ENCODE results near the gene SLC28A1. TPM values are rescaled to one million over a fixed set of nuclear protein-coding genes. Genes with fewer than 3 reads are reported as not detected.

The SLC28A1 gene
- total and polyA plus RNA-seq, 2 of the 4 experiments (the other 2 are of a cell fraction): not detected

DNA sequence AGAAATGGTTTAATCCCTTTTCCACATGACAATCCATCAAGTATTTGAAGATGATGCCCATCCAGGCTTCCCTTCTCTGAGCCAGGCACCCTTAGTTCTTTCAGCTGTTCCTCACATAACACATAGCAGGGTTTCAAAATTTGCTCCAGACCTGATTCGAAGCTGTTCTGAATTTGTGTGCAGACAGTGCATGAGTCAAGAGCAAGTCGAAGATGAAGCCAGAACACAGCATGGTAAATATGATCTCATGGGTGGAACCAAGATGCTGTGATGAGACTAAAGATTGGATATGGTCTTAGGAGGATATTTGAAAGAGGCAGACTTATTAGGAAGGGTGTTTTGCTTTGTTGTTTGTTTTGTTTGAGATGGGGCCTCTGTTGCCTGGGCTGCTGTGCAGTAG is 64.6 kb downstream of the SLC28A1 start (continued):
- TF ChIP-seq, protein P1, sequence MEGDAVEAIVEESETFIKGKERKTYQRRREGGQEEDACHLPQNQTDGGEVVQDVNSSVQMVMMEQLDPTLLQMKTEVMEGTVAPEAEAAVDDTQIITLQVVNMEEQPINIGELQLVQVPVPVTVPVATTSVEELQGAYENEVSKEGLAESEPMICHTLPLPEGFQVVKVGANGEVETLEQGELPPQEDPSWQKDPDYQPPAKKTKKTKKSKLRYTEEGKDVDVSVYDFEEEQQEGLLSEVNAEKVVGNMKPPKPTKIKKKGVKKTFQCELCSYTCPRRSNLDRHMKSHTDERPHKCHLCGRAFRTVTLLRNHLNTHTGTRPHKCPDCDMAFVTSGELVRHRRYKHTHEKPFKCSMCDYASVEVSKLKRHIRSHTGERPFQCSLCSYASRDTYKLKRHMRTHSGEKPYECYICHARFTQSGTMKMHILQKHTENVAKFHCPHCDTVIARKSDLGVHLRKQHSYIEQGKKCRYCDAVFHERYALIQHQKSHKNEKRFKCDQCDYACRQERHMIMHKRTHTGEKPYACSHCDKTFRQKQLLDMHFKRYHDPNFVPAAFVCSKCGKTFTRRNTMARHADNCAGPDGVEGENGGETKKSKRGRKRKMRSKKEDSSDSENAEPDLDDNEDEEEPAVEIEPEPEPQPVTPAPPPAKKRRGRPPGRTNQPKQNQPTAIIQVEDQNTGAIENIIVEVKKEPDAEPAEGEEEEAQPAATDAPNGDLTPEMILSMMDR (conservative IDR thresholded peaks at IDR 0.05; ENCODE audit: low read depth, low read length): no peak
- TF ChIP-seq CHD1 (IDR thresholded peaks at IDR 0.05; ENCODE audit: low read depth, low read length): no peak

GRCh38 chr15:84949845-84950569 is 65.5 kb downstream of the SLC28A1 start:
- Histone ChIP-seq H2AK9ac (replicated peaks; ENCODE audit: low read depth, low read length, poor library complexity) (no peak overlapping the region), H3K27me3 (ENCODE audit: control insufficient read depth, insufficient read depth, low read length) (no peaks in the 10 kb centered on the region), H2BK5ac (ENCODE audit: low read depth, low read length, poor library complexity, severe bottlenecking) (no peak overlapping the region), H2AK5ac (ENCODE audit: low read depth, low read length) (peak overlapping the region; percentile 15; the same call in 1 of the 2 replicates), H2BK20ac (ENCODE audit: low read depth, low read length) (peak overlapping the region; percentile 49), H3K4me3 (ENCODE audit: insufficient read depth, low read depth, low read length) (no peak overlapping the region), H3K79me1 (ENCODE audit: low read depth in 1 of 2, low read length in 2 of 2) (peaks cover 0 to 6% of the 10 kb centered on the region in 2 experiments; a peak in 1 of 4 replicates), H3K56ac (ENCODE audit: extremely low read depth, insufficient read depth, low read length) (no peak overlapping the region), H3K9me1 (ENCODE audit: insufficient read depth, low read length) (peaks cover 19% of the 10 kb centered on the region), H3K14ac (replicated peaks; ENCODE audit: low read depth, low read length) (peak overlapping the region; percentile 40; the same call in 1 of the 2 replicates), H3K4me2 (ENCODE audit: low read depth, low read length) (no peak overlapping the region), H2BK15ac (ENCODE audit: low read depth, low read length) (0 out of 3 replicates have a peak overlapping the region, but pooled peaks have one; percentile 40), H4K20me1 (ENCODE audit: insufficient read depth, low read length) (no peaks in the 10 kb centered on the region), H3K9ac (ENCODE audit: low read depth, low read length) (no peak overlapping the region), H3K23ac (ENCODE audit: low read depth, low read length) (no peak overlapping the region), H4K5ac (ENCODE audit: low read depth, low read length) (no peak overlapping the region), H3K27ac (ENCODE audit: insufficient read depth, low read length) (no peak overlapping the region), H2BK120ac (ENCODE audit: low read depth, low read length) (peak overlapping the region; percentile 0; the same call in 1 of the 2 replicates), H3K9me3 (ENCODE audit: control insufficient read depth, insufficient read depth, low read length) (no peaks in the 10 kb centered on the region), H4K91ac (ENCODE audit: insufficient read depth, low read depth, low read length) (peak overlapping the region; percentile 9), H3K18ac (ENCODE audit: low read depth, low read length) (no peak overlapping the region), H3K4ac (ENCODE audit: low read depth, low read length) (peak overlapping the region; percentile 47; the same call in 1 of the 2 replicates), H2AFZ (replicated peaks; ENCODE audit: low read length, poor library complexity) (peak overlapping the region; percentile 76), H3K36me3 (ENCODE audit: control insufficient read depth, insufficient read depth, low read length) (no peaks in the 10 kb centered on the region), H4K8ac (ENCODE audit: low read depth in 2 of 2, low read length in 2 of 2) (no peak overlapping the region), H3K4me1 (ENCODE audit: control insufficient read depth, insufficient read depth, low read length) (peaks cover 13% of the 10 kb centered on the region)
- ATAC-seq (ENCODE audit: low read depth) (no peak), DNase-seq (no peak)
- dilution Hi-C loops (cut with HindIII; ENCODE audit: low sequenced_read_pairs, unreplicated experiment): loop anchor here (10.0 kb wide), 1 partner anchor 95 kb away; no protein-coding TSS in a partner anchor
- no TSS peak for BruUV-seq (replicated peaks)
- in situ Hi-C loops (cut with MboI; ENCODE audit: low sequenced_read_pairs): loop anchor here (25.0 kb wide), 1 partner anchor 337 kb away; no protein-coding TSS in a partner anchor
- intact Hi-C loops (cut with micrococcal nuclease): no loop called here
- ChIA-PET CTCF (no interaction called here), POLR2A (ENCODE audit: unreplicated experiment) (interaction anchor here (0.6 kb wide), 1 partner anchor 67 kb away, joined by 3 read pairs; no protein-coding TSS in a partner anchor)
- 100% methylated on average over 1 of the region's 7 CpGs; no CpG with 5 or more reads in 1 of the 2 experiments for WGBS, 2 experiments (ENCODE audit: extremely low coverage in 2 of 2, insufficient read length in 1 of 2)
- no peak for TF ChIP-seq NFE2L2 (IDR thresholded peaks at IDR 0.05; ENCODE audit: low read depth, low read length)
- TF ChIP-seq SMC3 (IDR thresholded peaks at IDR 0.05; ENCODE audit: low read depth, low read length): no peak
- TF ChIP-seq, protein P1 (conservative IDR thresholded peaks at IDR 0.05; ENCODE audit: low read depth, low read length): no peak
- TF ChIP-seq POLR2A (IDR thresholded peaks at IDR 0.05; ENCODE audit: low read depth, low read length): no peak
- TF ChIP-seq CEBPB (IDR thresholded peaks at IDR 0.05; ENCODE audit: low read depth, low read length): no peak
- no peak for TF ChIP-seq FOS (IDR thresholded peaks at IDR 0.05; ENCODE audit: low read depth, low read length)
- TF ChIP-seq RFX5 (IDR thresholded peaks at IDR 0.05; ENCODE audit: low read depth, low read length): no peak
- no peak for TF ChIP-seq RAD21 (IDR thresholded peaks at IDR 0.05; ENCODE audit: low read length)
- TF ChIP-seq MXI1 (IDR thresholded peaks at IDR 0.05; ENCODE audit: borderline replicate concordance, low read depth, low read length): no peak
- TF ChIP-seq, protein P2, sequence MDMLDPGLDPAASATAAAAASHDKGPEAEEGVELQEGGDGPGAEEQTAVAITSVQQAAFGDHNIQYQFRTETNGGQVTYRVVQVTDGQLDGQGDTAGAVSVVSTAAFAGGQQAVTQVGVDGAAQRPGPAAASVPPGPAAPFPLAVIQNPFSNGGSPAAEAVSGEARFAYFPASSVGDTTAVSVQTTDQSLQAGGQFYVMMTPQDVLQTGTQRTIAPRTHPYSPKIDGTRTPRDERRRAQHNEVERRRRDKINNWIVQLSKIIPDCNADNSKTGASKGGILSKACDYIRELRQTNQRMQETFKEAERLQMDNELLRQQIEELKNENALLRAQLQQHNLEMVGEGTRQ (IDR thresholded peaks at IDR 0.05; ENCODE audit: low read depth, low read length): no peak
